ENCODE data around the gene ARID5B. TPM values are rescaled to one million over a fixed set of nuclear protein-coding genes. Genes with fewer than 3 reads are reported as not detected.

Gene ARID5B, protein sequence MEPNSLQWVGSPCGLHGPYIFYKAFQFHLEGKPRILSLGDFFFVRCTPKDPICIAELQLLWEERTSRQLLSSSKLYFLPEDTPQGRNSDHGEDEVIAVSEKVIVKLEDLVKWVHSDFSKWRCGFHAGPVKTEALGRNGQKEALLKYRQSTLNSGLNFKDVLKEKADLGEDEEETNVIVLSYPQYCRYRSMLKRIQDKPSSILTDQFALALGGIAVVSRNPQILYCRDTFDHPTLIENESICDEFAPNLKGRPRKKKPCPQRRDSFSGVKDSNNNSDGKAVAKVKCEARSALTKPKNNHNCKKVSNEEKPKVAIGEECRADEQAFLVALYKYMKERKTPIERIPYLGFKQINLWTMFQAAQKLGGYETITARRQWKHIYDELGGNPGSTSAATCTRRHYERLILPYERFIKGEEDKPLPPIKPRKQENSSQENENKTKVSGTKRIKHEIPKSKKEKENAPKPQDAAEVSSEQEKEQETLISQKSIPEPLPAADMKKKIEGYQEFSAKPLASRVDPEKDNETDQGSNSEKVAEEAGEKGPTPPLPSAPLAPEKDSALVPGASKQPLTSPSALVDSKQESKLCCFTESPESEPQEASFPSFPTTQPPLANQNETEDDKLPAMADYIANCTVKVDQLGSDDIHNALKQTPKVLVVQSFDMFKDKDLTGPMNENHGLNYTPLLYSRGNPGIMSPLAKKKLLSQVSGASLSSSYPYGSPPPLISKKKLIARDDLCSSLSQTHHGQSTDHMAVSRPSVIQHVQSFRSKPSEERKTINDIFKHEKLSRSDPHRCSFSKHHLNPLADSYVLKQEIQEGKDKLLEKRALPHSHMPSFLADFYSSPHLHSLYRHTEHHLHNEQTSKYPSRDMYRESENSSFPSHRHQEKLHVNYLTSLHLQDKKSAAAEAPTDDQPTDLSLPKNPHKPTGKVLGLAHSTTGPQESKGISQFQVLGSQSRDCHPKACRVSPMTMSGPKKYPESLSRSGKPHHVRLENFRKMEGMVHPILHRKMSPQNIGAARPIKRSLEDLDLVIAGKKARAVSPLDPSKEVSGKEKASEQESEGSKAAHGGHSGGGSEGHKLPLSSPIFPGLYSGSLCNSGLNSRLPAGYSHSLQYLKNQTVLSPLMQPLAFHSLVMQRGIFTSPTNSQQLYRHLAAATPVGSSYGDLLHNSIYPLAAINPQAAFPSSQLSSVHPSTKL
- 10 to 100 TPM; 26.7 to 28.3 TPM for total RNA-seq

DNA sequence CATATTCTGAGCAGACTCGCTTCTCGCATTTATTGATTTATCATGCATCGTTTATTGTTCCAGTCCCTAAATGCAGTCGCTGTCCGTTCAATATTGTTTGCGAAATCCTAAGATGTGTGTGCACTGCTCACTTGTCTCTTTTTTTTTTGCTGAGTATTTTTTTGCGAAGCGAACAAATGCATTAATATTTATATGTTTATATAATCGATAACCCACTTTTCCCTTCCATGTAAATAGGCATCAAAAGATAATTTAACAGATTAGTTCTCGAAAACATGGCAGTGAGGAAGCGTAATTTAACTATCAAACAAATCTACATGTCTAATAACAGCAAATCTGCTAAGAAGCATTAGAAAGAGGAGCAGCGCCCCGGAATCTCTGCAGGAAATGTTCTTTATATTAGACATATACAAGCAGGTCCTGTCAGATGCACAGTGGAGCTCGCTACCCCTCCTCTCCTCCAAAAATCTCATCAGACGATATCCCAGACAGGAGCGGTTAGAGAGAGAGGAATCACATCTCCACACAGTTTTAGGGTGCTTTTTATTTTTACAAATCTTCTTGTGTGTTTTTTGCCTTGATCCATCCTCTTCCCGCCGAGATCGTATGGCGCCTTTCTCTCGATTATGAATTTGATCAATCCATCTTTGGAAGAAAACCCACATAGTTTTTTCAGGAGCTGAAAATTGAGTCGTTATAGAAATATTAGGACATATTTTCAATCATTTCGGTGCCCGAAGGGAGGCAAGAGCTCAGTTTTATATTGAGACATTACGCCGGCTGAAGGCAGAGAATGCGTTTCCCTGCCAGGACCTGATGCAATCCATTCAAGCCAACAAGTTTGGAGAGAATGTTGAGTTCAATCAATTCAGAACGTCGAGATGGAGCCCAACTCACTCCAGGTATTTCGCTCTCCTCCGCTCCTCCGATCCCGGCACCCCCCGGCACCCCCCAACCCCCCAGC is at the start of gene ARID5B:
Gene ARID5B (plus strand): TSS at position 871 of the 964 bp plus-strand sequence. CDS start 11 bp downstream, at position 882.
- H3K27ac Mint-ChIP-seq = peak within 1 kb of the TSS; percentile 97
- peaks cover 20% of the 10 kb centered on the region for H3K36me3 Mint-ChIP-seq (ENCODE audit: low read depth)
- TF ChIP-seq, protein P1, sequence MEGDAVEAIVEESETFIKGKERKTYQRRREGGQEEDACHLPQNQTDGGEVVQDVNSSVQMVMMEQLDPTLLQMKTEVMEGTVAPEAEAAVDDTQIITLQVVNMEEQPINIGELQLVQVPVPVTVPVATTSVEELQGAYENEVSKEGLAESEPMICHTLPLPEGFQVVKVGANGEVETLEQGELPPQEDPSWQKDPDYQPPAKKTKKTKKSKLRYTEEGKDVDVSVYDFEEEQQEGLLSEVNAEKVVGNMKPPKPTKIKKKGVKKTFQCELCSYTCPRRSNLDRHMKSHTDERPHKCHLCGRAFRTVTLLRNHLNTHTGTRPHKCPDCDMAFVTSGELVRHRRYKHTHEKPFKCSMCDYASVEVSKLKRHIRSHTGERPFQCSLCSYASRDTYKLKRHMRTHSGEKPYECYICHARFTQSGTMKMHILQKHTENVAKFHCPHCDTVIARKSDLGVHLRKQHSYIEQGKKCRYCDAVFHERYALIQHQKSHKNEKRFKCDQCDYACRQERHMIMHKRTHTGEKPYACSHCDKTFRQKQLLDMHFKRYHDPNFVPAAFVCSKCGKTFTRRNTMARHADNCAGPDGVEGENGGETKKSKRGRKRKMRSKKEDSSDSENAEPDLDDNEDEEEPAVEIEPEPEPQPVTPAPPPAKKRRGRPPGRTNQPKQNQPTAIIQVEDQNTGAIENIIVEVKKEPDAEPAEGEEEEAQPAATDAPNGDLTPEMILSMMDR (IDR thresholded peaks at IDR 0.05) = no peak
- H3K27me3 Mint-ChIP-seq = no peaks in the 10 kb centered on the region
- ChIA-PET CTCF (interaction anchor here (0.7 to 11.0 kb wide), 11 partner anchors 34 to 150 kb away, joined by 3 to 98 read pairs (median 6); no protein-coding TSS in a partner anchor), POLR2A (interaction anchor here (0.9 to 8.8 kb wide), 16 partner anchors 19 to 283 kb away, joined by 3 to 137 read pairs (median 8); no protein-coding TSS in a partner anchor)
- peak within 1 kb of the TSS; percentile 86 for H3K4me3 Mint-ChIP-seq
- peaks cover 46% of the 10 kb centered on the region for H3K4me1 Mint-ChIP-seq (ENCODE audit: low read depth)
- no peaks in the 10 kb centered on the region for H3K9me3 Mint-ChIP-seq
- DNase-seq (peak; percentile 66), ATAC-seq (no peak)
- intact Hi-C loops (cut with micrococcal nuclease) = loop anchor here (2.0 to 5.0 kb wide), 4 partner anchors 92 to 341 kb away; no protein-coding TSS in a partner anchor

DNA sequence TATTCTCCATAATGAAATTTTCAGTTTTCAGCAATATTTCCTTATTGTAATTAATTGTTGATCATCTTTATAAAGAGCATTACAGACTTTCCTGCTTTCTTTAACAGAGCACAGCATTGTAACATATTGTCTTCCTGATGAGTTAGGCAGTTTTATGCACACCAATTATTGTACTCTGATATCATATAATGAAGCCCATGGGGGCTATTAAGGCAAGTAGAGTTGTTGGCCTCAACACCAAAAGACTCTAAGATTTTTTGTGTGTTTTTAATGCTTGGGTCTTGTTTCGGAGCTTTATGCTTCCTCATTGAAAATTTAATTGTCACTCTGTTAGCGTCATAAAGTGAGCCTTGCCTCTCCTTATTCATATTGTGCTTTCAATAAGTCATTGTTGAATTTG is 49.2 kb upstream of the ARID5B start:
- CTCF ChIA-PET = no interaction called here
- DNase-seq (no peak), ATAC-seq (no peak)
- TF ChIP-seq, protein P1 (IDR thresholded peaks at IDR 0.05) = no peak
- POLR2A ChIA-PET = no interaction called here
- Mint-ChIP-seq H3K27me3 (peaks cover 2% of the 10 kb centered on the region), H3K4me1 (ENCODE audit: low read depth) (peaks cover under 1% of the 10 kb centered on the region), H3K27ac (no peak overlapping the region), H3K9me3 (no peaks in the 10 kb centered on the region), H3K4me3 (no peak overlapping the region), H3K36me3 (ENCODE audit: low read depth) (no peaks in the 10 kb centered on the region)
- intact Hi-C loops (cut with micrococcal nuclease) = no loop called here

DNA sequence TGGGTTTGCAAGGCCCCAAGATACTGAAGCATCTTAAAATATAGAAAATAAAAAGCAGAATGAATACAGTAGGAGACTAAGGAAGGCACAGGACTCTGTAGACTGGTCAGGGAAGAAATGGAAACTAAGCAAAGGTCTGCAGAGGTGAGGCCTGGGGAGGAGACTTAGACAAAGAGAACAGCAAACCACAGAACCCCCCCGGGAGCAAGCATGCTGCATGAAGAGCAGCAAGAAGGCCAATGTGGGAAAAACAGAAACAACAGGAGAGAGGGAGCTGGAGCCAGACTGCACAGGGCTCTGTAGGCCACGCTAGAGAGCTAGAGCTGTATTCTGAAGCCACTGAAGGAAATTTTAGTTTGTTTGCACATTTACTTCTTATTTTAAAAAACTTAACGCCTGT is 45.7 kb upstream of the ARID5B start:
- TF ChIP-seq, protein P1 (IDR thresholded peaks at IDR 0.05) = no peak
- Mint-ChIP-seq H3K27me3 (peaks cover 4% of the 10 kb centered on the region), H3K4me1 (ENCODE audit: low read depth) (no peaks in the 10 kb centered on the region), H3K9me3 (no peaks in the 10 kb centered on the region), H3K36me3 (ENCODE audit: low read depth) (no peaks in the 10 kb centered on the region), H3K4me3 (no peak overlapping the region), H3K27ac (no peak overlapping the region)
- ChIA-PET POLR2A (interaction anchor here (0.6 kb wide), 1 partner anchor 439 kb away, joined by 4 read pairs; no protein-coding TSS in a partner anchor), CTCF (no interaction called here)
- intact Hi-C loops (cut with micrococcal nuclease) = no loop called here
- ATAC-seq (no peak), DNase-seq (no peak)

DNA sequence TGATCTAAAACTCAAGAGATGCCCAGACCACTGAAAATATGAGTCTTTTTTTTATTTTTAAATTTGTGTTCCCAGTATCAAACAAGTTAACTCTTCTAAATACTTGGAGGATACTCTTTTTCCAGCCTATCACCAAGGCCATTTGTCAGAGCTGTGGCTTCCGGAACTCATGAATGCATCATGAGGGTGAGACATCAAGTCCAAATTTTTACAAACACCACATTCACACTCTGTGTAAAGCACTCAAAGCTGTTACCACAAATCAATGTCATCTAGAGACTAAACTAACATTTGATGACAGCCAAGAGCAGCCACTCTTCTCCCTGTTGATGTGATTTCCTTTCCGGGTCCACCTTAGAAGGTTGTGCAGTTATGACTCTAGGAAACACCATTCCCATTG is 43.8 kb upstream of the ARID5B start:
- H3K27ac Mint-ChIP-seq = no peak overlapping the region
- ATAC-seq (no peak), DNase-seq (no peak)
- H3K4me1 Mint-ChIP-seq (ENCODE audit: low read depth) = no peaks in the 10 kb centered on the region
- H3K9me3 Mint-ChIP-seq = no peaks in the 10 kb centered on the region
- peaks cover 4% of the 10 kb centered on the region for H3K27me3 Mint-ChIP-seq
- no peak overlapping the region for H3K4me3 Mint-ChIP-seq
- intact Hi-C loops (cut with micrococcal nuclease) = no loop called here
- no peaks in the 10 kb centered on the region for H3K36me3 Mint-ChIP-seq (ENCODE audit: low read depth)
- TF ChIP-seq, protein P1 (IDR thresholded peaks at IDR 0.05) = no peak
- ChIA-PET POLR2A (no interaction called here), CTCF (no interaction called here)
